SU-DHL-6 (cell line): Measurements from ENCODE around the gene PCDHGC4.

ENCODE experiments used
- CTCF ChIP-seq: fragments of 200-600 bp; sonication (generic); IDR thresholded peaks from one replicate; pipeline ENCODE4 v1.5.1; 2017; ENCODE audit warnings: antibody characterized with exemption, mild to moderate bottlenecking, low read length, moderate library complexity; ENCODE audit not compliant: insufficient read depth, poor library complexity, severe bottlenecking
- EZH2phosphoT487 ChIP-seq: fragments of 200-600 bp; sonication (generic), shearing (Covaris generic); conservative IDR thresholded peaks from 2 replicates; pipeline ENCODE4 v1.6.1; 2018; ENCODE audit warnings: mild to moderate bottlenecking, antibody characterized with exemption, low read length, moderate library complexity, mixed read lengths

- TF ChIP-seq CTCF, result no peak
- no peak for TF ChIP-seq EZH2phosphoT487
Observed at GRCh38 chr5:141528291-141528984, 43.6 kb downstream of the PCDHGC4 start.
